HG02798 (cell line): Measurements from ENCODE around the gene HSD17B12.
A peak's percentile ranks its signal among the peaks of the same experiment; 100 is the strongest.

Experiments used
- ATAC-seq: cut with Tn5 transposase; IDR thresholded peaks from one replicate; pipeline ENCODE4 v1.9.1; 2021; ENCODE audit warnings: mild to moderate bottlenecking; ENCODE audit not compliant: unreplicated experiment, poor library complexity

The HSD17B12 gene

GRCh38 chr11:43687120-43687791 lies 6.7 kb downstream of the HSD17B12 start:
- ATAC-seq, result peak; percentile 36

GRCh38 chr11:43688394-43688793 lies 7.9 kb downstream of the HSD17B12 start:
- no peak for ATAC-seq

GRCh38 chr11:43689167-43689566 lies 8.6 kb downstream of the HSD17B12 start:
- no peak for ATAC-seq

DNA sequence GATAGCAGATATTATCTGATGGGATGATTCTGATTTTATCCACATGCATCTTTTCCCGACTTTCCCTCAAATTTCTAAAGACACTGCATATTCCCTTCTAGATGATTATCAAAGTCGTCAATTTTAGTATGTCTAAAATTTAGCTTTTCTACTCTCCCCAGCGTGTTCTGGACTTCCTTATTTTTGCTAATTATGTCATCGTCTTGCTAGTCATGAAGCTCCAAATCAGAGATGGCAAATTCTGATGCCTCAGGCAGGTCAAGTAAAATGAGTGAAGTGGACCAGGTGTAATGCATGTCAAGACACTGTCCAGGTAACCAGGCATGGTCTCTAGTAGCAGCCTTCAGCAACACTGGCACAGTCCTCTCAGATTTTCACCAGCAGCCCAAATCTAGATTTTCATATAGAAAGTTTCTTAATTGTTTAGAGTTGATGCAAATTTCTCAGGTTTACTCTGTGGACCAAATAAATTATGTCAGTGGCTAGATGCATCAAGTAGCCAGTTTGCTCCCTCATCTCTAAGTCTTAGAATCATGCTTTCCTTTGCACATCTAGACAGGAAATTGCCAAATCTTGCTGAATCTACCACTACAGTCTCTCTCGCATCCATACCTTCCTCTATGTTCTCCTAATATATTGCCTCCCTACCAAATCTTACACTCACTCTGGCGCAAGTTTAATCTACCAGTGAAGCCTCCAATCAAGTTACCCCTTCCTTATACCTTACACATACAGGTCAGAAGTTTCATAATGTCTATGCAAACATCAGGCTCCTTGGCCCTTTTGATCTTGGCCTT lies 10.6 kb downstream of the HSD17B12 start:
- no peak for ATAC-seq

DNA sequence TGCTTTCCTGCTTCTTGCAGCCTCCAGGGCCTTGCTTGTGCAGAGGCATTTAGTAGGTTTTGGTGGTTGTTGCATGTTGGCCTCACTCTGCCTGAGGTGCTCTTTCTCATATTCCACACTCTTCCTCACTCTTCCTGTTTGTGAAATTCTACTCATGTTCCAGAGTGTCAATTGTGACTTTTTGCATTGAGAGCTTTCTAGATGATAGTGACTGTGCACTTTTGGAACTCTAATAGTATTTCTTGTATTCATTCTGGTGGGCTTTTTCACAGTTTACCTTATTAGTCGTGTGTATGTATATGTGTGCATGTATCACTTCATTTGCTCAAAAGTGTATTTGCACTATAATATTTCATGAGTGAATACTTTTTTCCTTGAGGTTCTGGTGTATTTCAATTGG lies 11.3 kb downstream of the HSD17B12 start:
- no peak for ATAC-seq

- ATAC-seq, result no peak
Observed at GRCh38 chr11:43693069-43693468, 12.5 kb downstream of the HSD17B12 start.

DNA sequence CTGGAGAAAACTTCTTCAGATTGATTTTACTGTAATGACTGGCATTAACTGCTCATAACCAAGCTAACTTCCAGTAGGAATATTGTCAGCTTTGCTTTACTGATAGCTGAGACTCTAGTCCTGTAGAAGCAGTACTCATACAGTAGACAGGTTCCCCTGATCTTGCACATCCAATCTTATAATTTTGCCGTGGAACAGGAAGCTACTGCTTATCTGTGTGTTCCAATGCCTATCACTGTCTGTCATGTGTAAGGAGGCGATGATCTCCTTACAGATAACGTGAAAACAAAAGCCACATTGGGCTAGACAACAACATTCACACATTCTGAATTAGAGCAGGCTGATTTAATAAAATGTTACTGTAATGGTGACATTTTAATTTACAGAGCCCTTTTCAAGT lies 13.2 kb downstream of the HSD17B12 start:
- no peak for ATAC-seq

DNA sequence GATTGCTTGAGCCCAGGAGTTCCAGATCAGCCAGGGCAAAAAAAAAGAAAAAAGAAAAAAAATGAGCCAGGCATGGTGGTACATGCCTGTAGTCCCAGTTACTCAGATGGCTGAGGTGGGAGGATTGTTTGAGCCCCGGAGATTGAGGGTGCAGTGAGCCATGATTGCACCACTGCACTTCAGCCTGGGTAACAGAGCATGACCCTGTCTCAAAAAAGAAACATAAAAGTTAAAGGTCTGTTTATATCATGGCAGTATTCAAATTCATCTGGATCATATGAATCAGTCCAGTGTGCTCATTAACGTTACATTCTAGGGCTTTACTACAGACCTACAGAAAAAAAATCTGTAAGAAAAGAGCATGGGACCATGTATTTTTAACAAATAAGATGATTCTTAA lies 13.9 kb downstream of the HSD17B12 start:
- no peak for ATAC-seq

GRCh38 chr11:43697679-43698078 lies 17.1 kb downstream of the HSD17B12 start:
- ATAC-seq, result no peak

DNA sequence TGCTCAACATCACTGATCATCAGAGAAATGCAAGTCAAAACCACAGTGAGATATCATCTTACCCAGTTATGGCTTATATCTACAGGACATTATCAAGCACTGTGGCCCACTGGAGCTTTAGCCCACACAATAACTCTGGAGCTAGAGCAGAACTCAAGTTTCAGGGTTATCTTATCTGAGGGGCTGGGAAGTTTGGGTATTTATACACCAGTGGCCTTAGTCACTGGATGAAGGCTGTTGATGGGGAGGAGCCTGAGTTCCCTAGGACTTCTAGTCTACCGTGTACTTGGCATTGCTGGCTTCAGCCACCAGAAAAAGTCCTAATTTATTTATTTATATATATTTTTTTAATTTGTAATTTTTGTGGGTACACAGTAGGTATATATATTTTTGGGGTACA lies 19.3 kb downstream of the HSD17B12 start:
- ATAC-seq, result no peak

DNA sequence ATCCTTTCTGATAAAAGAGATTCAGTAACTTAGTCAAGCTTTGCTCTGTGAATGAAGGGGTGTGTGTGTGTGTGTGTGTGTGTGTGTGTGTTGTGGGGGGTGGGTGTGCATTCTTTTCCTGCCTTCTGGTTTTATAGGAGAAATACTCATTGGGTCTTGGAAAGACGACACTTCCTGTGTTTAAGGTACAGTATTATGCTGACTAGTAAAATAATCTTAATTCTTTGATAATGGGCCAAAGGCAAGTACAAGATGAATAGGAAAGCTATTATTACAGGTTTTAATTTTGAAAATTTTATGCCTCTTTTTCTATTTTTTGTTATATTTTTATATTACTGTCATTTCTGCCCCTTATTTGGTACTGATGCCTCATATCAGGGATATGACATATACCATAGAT lies 26.1 kb downstream of the HSD17B12 start:
- ATAC-seq, result no peak

DNA sequence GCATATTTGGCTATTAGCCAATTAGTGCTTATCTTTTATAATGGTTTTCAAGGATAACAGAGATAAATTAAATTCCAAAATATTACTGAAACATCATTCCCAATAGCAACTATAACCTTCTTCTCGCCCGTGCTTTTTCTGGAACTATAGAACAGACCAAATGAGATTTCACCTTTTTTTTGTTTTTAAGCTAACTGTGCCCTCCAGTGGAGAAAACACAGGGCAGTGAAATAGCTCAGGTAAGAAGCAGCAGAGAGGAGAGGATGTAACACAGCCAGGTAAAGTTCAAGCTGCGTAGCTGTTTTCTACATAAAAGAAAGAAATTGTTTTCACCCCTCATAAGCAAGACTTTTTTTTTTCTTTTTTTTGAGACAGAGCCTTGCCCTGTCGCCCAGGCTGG lies 28.2 kb downstream of the HSD17B12 start:
- ATAC-seq, result no peak

GRCh38 chr11:43709689-43710088 lies 29.2 kb downstream of the HSD17B12 start:
- ATAC-seq, result no peak

- no peak for ATAC-seq
Observed at GRCh38 chr11:43712676-43713075, 32.1 kb downstream of the HSD17B12 start.

- no peak for ATAC-seq
Observed at GRCh38 chr11:43718373-43718772, 37.8 kb downstream of the HSD17B12 start.

DNA sequence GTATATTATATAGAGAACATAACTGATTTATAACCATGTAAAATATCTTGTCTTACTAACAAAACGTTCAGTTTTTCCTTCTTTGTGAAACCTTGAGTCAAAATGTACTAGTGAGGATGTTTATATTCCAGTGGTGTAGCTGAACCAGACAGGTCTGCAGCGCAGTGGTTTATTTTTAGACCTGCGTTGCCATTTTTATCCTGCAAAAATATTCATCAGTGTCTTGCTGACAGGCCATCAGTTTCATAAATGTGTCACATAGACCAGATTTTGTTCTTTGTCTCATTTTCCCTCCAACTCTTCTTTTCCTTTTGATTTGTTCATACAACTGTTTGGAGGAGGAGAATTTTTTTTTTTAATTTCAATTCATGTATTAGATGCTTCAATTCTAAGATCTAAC lies 43.1 kb downstream of the HSD17B12 start:
- no peak for ATAC-seq

DNA sequence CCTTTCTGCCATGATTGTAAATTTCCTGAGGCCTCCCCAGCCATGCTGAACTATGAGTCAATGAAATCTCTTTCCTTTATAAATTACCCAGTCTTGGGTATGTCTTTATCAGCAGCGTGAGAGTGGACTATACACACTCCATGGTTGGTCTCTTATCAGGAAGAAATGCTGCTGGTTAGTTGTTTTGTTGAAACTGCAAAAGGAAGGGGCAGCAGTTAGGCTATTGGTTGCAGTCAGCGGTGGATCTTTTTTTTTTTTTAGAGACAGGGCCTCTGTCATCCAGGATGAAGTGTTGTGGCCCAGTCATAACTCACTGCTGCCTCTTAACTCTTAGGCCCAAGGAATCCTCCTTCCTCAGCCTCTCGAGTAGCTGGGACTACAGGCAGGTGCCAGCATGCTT lies 51.7 kb downstream of the HSD17B12 start:
- no peak for ATAC-seq

DNA sequence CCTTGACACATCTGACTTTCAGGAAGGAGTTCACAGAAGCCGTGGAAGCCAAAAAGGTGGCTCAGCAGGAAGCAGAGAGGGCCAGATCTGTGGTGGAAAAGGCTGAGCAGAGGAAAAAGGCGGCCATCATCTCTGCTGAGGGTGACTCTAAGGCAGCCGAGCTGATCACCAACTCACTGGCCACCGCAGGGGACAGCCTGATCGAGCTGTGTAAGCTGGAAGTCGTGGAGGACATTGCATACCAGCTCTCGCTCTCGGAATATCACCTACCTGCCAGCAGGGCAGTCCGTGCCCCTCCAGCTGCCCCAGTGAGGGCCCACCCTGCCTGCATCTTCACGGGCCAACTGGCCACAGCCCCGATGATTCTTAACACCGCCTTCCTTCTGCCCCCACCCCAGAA lies 53.7 kb downstream of the HSD17B12 start:
- no peak for ATAC-seq

GRCh38 chr11:43735115-43735514 lies 54.6 kb downstream of the HSD17B12 start:
- no peak for ATAC-seq

- no peak for ATAC-seq
Observed at GRCh38 chr11:43735961-43736360, 55.4 kb downstream of the HSD17B12 start.

- ATAC-seq, result no peak
Observed at GRCh38 chr11:43736502-43737200, 56.1 kb downstream of the HSD17B12 start.
